GM19468 (cell line): ENCODE data around the gene TRMT11.
A peak's percentile ranks its signal among the peaks of the same experiment; 100 is the strongest.
"Not testable (repeated sequence)": the region's sequence is repeated elsewhere in the genome, so short reads cannot be mapped to it uniquely, and the experiment has no call there.

ENCODE experiments used
- ATAC-seq: cut with Tn5 transposase; IDR thresholded peaks from one replicate; pipeline ENCODE4 v1.9.1; 2021; ENCODE audit warnings: mild to moderate bottlenecking, moderate library complexity, moderate number of reproducible peaks; ENCODE audit not compliant: unreplicated experiment; ENCODE audit errors: extremely low read depth

TRMT11 gene

GRCh38 chr6:125988280-125988679, 1.9 kb downstream of the TRMT11 start:
- no peak for ATAC-seq

- no peak for ATAC-seq
Observed at GRCh38 chr6:125989631-125990030, 3.3 kb downstream of the TRMT11 start.

GRCh38 chr6:125991653-125992052, 5.3 kb downstream of the TRMT11 start:
- no peak for ATAC-seq

- ATAC-seq, result no peak
Observed at GRCh38 chr6:125994670-125995488, 8.5 kb downstream of the TRMT11 start.

- ATAC-seq, result peak; percentile 86
Observed at GRCh38 chr6:125995972-125996580, 9.7 kb downstream of the TRMT11 start.

- ATAC-seq, result no peak
Observed at GRCh38 chr6:126002755-126003679, 16.7 kb downstream of the TRMT11 start.

GRCh38 chr6:126007800-126008199, 21.5 kb downstream of the TRMT11 start:
- no peak for ATAC-seq

GRCh38 chr6:126010040-126010439, 23.7 kb downstream of the TRMT11 start:
- ATAC-seq, result no peak

GRCh38 chr6:126015863-126016262, 29.5 kb downstream of the TRMT11 start:
- ATAC-seq, result no peak

- ATAC-seq, result no peak
Observed at GRCh38 chr6:126016591-126016990, 30.3 kb downstream of the TRMT11 start.

GRCh38 chr6:126017668-126018067, 31.3 kb downstream of the TRMT11 start:
- no peak for ATAC-seq

- no peak for ATAC-seq
Observed at GRCh38 chr6:126020305-126021050, 34.1 kb downstream of the TRMT11 start.

- ATAC-seq, result not testable (repeated sequence)
Observed at GRCh38 chr6:126023474-126023873, 37.1 kb downstream of the TRMT11 start.

GRCh38 chr6:126026001-126026400, 39.7 kb downstream of the TRMT11 start:
- ATAC-seq, result no peak

- ATAC-seq, result no peak
Observed at GRCh38 chr6:126027601-126028000, 41.3 kb downstream of the TRMT11 start.

GRCh38 chr6:126030045-126030444, 43.7 kb downstream of the TRMT11 start:
- ATAC-seq, result no peak

- ATAC-seq, result no peak
Observed at GRCh38 chr6:126033696-126034095, 47.4 kb downstream of the TRMT11 start.

GRCh38 chr6:126034656-126035055, 48.3 kb downstream of the TRMT11 start:
- ATAC-seq, result no peak

- no peak for ATAC-seq
Observed at GRCh38 chr6:126035764-126036163, 49.4 kb downstream of the TRMT11 start.

- no peak for ATAC-seq
Observed at GRCh38 chr6:126038234-126038633, 51.9 kb downstream of the TRMT11 start.
